Stimulated activated CD4-positive, alpha-beta T cell treated with anti-CD3 and anti-CD28 coated beads, Interleukin-15, amount 100 ng/mL, for 24 hours (primary cell): ENCODE measurements around the gene PVALB.

Source experiments
- DNase-seq: peaks from one replicate; pipeline ENCODE4 v3.0.0-alpha.2; 2020

The PVALB gene

DNA sequence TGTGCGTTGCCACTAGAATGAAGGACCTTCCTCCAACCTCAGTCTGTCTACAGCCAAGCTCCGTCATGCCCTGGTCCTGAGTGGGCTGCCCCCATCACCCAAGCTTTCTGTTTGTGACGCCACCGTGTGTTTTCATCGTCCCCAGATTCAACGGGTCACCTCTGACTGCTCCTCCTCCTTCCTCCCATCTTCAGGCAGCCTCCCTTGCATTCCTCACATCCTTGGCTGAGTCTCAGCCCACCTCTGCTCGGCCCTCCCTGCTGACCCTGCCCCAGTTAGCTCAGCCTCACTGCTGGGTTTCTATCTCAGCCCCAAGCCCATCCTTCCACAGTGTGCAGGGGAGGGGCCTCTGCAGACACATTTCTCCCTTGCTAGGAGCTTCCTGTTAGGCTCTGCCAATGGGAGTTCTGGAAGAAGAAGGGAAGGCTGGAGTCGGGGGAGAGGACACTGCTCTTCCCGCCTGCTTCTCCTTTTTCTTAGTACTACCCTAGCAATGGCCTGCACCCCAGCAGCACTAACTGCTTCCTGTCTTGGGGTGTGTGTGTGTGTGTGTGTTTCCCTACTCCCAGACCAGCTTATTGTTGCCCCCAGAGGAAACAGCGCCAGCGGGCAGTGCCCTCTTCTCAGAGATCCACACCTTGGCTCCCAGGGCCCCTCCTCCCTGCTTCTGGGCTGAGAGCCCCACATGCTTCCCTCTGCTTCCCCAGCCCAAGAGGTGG lies 46.2 kb downstream of the PVALB start:
- DNase-seq: no peak

DNA sequence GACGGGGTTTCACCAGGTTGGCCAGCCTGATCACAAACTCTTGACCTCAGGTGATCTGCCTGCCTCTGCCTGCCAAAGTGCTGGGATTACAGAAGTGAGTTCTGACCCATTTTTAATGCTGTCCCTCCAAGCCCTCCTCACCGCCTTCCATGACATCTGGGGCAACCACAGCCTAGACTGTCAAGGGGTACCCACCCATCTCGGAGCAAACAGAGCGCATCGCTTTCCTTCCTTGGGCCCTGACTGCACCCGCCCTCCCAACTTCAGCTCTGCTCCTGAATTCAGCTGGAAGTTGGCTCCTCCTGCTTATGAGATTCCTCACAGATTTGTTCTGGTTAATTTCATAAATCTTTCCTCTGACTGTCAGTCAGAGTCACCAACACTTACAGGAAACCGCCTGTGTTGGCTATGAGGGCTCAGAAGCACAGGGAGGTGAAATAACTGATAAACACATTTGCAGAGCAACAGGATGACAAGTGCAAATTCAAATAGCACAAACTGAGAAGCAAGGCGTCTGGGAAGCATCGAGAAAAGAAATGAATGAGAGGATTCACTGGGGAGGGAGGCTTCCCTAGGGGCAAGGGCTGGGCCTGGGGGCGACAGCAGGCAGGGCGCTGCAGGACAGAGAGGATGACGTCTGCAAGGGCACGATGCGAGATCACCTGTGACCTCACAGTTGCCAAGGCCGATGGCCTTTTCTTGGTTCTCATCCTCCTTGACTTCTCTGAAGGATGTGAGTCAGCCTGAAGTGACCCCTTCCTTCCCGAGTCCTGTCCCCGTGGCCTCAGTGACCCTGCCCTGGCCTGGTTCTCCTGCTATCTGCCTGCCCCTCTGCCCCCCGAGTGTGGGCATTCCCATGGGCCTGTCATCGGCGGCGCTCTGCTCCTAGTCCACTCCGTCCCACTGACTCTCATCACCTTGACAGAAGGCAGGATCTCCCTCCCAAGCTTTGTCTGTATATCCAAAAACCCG lies 47.0 kb downstream of the PVALB start:
- no peak for DNase-seq

- DNase-seq: no peak
These were observed 48.2 kb downstream of the PVALB start for GRCh38 chr22:36768616-36769015.

- DNase-seq: no peak
These were observed 48.7 kb downstream of the PVALB start for GRCh38 chr22:36768141-36768540.

GRCh38 chr22:36767035-36767775 lies 49.6 kb downstream of the PVALB start:
- no peak for DNase-seq

- DNase-seq: no peak
These were observed 50.8 kb downstream of the PVALB start for GRCh38 chr22:36765943-36766450.

GRCh38 chr22:36765131-36765942 lies 51.5 kb downstream of the PVALB start:
- DNase-seq: no peak

- no peak for DNase-seq
These were observed 52.2 kb downstream of the PVALB start for GRCh38 chr22:36764641-36765040.

GRCh38 chr22:36764060-36764459 lies 52.8 kb downstream of the PVALB start:
- no peak for DNase-seq

GRCh38 chr22:36763576-36763975 lies 53.3 kb downstream of the PVALB start:
- DNase-seq: no peak

DNA sequence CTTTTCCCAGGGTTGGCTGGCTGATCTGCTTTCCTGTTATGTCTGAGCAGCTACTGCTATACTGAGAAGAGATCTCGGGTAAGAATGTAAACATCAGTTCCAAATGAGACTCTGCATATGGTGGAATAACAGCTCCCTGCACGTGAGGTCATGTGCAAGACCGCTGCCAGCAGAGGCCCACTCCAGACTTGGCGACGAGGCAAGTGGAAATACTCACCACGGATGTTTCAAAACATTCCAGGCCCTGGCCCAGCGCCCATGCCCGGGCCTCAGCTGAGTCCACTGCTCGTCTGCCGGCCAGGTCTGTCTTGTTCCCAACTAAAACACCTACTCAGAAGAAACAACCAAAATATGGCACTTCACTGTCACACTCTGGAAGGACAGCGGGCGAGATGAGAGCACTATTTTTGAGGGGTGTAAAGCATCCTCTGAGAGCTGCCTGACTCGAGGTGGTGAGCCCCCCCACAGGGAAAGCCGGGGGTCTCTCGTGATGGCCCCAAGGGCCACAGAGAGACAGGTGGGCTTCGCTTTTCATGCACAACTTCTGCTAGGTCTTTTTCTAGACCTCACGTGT lies 54.1 kb downstream of the PVALB start:
- DNase-seq: no peak

DNA sequence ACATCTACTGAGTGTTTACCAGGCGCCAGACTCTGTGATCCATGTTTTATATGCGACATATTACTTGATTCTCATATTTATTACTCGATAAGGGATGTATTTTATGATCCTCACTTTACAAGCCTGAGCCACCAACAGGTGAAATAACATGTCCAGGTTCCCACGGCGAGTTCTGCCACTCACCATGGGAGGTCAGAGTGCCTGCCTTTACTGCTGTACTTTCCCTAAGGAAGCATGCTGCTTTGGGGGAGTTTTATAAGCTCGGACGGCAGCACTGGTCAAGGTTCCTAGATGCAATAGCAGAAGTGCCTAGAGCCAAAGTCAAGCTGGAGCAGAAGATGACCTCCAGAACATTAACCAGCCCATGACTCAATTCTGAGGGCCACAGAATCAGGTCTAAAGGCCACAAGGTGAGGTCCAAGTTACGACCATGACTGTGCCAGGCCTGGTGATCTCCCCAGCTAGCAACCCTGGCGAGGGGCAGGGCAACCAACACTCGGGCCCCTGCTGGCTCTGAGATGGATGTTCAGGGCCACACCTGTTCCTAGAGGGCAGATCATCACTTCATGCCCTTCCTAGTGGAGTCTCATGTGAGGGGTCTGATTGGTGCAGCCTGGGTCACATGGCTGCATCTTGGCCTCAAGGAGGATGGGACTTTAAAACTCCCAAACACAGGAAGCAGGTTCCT lies 55.1 kb downstream of the PVALB start:
- no peak for DNase-seq

- DNase-seq: no peak
These were observed 56.0 kb downstream of the PVALB start for GRCh38 chr22:36760786-36761185.

- DNase-seq: no peak
These were observed 57.2 kb downstream of the PVALB start for GRCh38 chr22:36759481-36760159.

GRCh38 chr22:36758792-36759271 lies 58.0 kb downstream of the PVALB start:
- no peak for DNase-seq

- DNase-seq: peak; percentile 86
These were observed 59.1 kb downstream of the PVALB start for GRCh38 chr22:36757668-36758211.

- DNase-seq: no peak
These were observed 59.8 kb downstream of the PVALB start for GRCh38 chr22:36756746-36757655.

DNA sequence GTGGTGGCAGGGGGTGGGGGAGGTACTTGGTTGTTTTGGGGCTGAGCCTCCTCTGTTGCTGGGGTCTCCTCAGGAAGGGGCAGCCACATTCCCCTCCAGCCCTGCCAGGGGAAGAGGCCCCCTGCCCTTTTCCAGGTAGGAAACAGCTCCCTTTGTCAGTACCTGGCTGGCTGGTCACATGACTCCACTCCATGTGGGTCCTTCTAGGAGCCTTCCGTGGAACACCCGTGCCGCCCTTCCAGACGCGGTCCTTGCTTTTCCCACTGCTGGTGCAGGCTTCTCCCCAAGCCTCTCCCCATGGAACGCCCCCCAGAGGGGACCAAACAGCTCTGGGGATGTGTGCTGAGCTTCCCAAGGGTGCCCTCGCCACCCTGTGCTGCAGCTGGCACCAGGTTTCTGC lies 60.8 kb downstream of the PVALB start:
- no peak for DNase-seq

- DNase-seq: no peak
These were observed 61.5 kb downstream of the PVALB start for GRCh38 chr22:36755316-36755715.
